Keratinocyte (primary cell): ENCODE measurements around the gene CNTRL.

Experiments used
- CTCF ChIP-seq, 3 experiments: IDR thresholded peaks in 1 of 3; conservative IDR thresholded peaks in 1 of 3; optimal IDR thresholded peaks in 1 of 3; 2 replicates in 2 of 3; 3 replicates in 1 of 3; pipeline versions ENCODE3 to v1.5.1; 2011; ENCODE audit warnings: low read length in 3 of 3, mild to moderate bottlenecking in 3 of 3, moderate library complexity in 2 of 3, control low read depth in 1 of 3, inconsistent platforms in 1 of 3; ENCODE audit not compliant: insufficient read depth in 2 of 3; ENCODE audit errors: extremely low read depth in 1 of 3
- EZH2 ChIP-seq: IDR thresholded peaks from one replicate; pipeline ENCODE4 v1.6.1; 2012; ENCODE audit warnings: inconsistent platforms, mild to moderate bottlenecking, low read length, moderate library complexity

- TF ChIP-seq CTCF (optimal IDR thresholded peaks at IDR 0.05 in 1 of 3, IDR thresholded peaks at IDR 0.05 in 1 of 3, conservative IDR thresholded peaks at IDR 0.05 in 1 of 3; ENCODE audit: extremely low read depth in 1 of 3, insufficient read depth in 2 of 3, low read length in 3 of 3) (no peak), EZH2 (no peak)
These were observed 108.2 kb downstream of the CNTRL start for GRCh38 chr9:121182989-121183388.
